OCI-LY3 (cell line): ENCODE data around the gene GTSF1L.

Experiments
- CTCF ChIP-seq: fragments of 200-600, 300-600 bp; sonication (generic); IDR thresholded peaks from 2 replicates; pipeline ENCODE4 v1.5.1; 2014; ENCODE audit warnings: antibody characterized with exemption, low read length, low read depth
- EZH2phosphoT487 ChIP-seq: fragments of 200-600 bp; shearing (Covaris generic); IDR thresholded peaks from 2 replicates; pipeline ENCODE4 v1.6.1; 2018; ENCODE audit warnings: antibody characterized with exemption, mixed run types, low read depth

GRCh38 chr20:43695571-43695970, 31.2 kb downstream of the GTSF1L start:
- TF ChIP-seq CTCF, result no peak
- no peak for TF ChIP-seq EZH2phosphoT487
